GM13977 (cell line): ENCODE data around the gene ARHGAP15.

ENCODE experiments used
- DNase-seq: peaks from one replicate; pipeline ENCODE4 v3.0.0; 2012; ENCODE audit warnings: low spot score
- CTCF ChIP-seq: IDR thresholded peaks from 2 replicates; pipeline ENCODE4 v1.5.1; 2012; ENCODE audit warnings: mild to moderate bottlenecking, control low read depth; ENCODE audit not compliant: insufficient read depth; ENCODE audit errors: extremely low read depth, missing control alignments
- in situ Hi-C: fragments of 300-500 bp; cut with MboI; formaldehyde crosslinking; loops from one replicate; pipeline ENCODE4 v1.12.0; 2022; ENCODE audit warnings: low sequenced_read_pairs, low pct_unique_long_range_greater_than_20kb, mixed read lengths, inconsistent platforms; ENCODE audit not compliant: unreplicated experiment

ARHGAP15 gene

GRCh38 chr2:143474586-143474985 lies 345.4 kb downstream of the ARHGAP15 start:
- no peak for DNase-seq
- in situ Hi-C loops: no loop called here
- no peak for TF ChIP-seq CTCF

GRCh38 chr2:143475041-143475776 lies 346.0 kb downstream of the ARHGAP15 start:
- in situ Hi-C loops: no loop called here
- TF ChIP-seq CTCF: no peak
- DNase-seq: no peak

GRCh38 chr2:143476336-143477087 lies 347.3 kb downstream of the ARHGAP15 start:
- in situ Hi-C loops: no loop called here
- no peak for DNase-seq
- TF ChIP-seq CTCF: no peak

GRCh38 chr2:143477714-143478443 lies 348.7 kb downstream of the ARHGAP15 start:
- no peak for DNase-seq
- in situ Hi-C loops: no loop called here
- no peak for TF ChIP-seq CTCF

GRCh38 chr2:143480086-143480485 lies 350.9 kb downstream of the ARHGAP15 start:
- no peak for TF ChIP-seq CTCF
- in situ Hi-C loops: no loop called here
- DNase-seq: no peak

- no peak for DNase-seq
- in situ Hi-C loops: no loop called here
- TF ChIP-seq CTCF: no peak
These were observed 351.5 kb downstream of the ARHGAP15 start for GRCh38 chr2:143480601-143481236.
